ENCODE results near the gene FAM168A. TPM values are rescaled to one million over a fixed set of nuclear protein-coding genes. Genes with fewer than 3 reads are reported as not detected.

Gene FAM168A
- polyA plus RNA-seq, 1 donor (not counting 4 experiments of a cell fraction or from before 2014, with no cell fraction given) = 11.8 TPM

GRCh38 chr11:73641668-73642067, 43.8 kb upstream of the FAM168A start:
- dilution Hi-C loops (cut with MboI; ENCODE audit: extremely low pct_ligation_motif_present, low sequenced_read_pairs) = no loop called here
- FAIRE-seq = no peak

GRCh38 chr11:73640592-73640991, 42.7 kb upstream of the FAM168A start:
- H2AFZ ChIP-seq (ENCODE audit: control insufficient read depth, low read length) = no peak overlapping the region
- TF ChIP-seq, protein P1, sequence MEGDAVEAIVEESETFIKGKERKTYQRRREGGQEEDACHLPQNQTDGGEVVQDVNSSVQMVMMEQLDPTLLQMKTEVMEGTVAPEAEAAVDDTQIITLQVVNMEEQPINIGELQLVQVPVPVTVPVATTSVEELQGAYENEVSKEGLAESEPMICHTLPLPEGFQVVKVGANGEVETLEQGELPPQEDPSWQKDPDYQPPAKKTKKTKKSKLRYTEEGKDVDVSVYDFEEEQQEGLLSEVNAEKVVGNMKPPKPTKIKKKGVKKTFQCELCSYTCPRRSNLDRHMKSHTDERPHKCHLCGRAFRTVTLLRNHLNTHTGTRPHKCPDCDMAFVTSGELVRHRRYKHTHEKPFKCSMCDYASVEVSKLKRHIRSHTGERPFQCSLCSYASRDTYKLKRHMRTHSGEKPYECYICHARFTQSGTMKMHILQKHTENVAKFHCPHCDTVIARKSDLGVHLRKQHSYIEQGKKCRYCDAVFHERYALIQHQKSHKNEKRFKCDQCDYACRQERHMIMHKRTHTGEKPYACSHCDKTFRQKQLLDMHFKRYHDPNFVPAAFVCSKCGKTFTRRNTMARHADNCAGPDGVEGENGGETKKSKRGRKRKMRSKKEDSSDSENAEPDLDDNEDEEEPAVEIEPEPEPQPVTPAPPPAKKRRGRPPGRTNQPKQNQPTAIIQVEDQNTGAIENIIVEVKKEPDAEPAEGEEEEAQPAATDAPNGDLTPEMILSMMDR (optimal IDR thresholded peaks at IDR 0.05 in 1 of 3, IDR thresholded peaks at IDR 0.05 in 1 of 3, conservative IDR thresholded peaks at IDR 0.05 in 1 of 3; ENCODE audit: extremely low read depth in 1 of 3, insufficient read depth in 2 of 3, low read length in 3 of 3) = no peak
- TF ChIP-seq EZH2 (IDR thresholded peaks at IDR 0.05; ENCODE audit: low read length) = no peak
- H3K4me1 ChIP-seq (ENCODE audit: control insufficient read depth, extremely low read depth, insufficient read depth, low read length) = no peaks in the 10 kb centered on the region
- H3K4me3 ChIP-seq (ENCODE audit: control insufficient read depth in 2 of 3, extremely low read depth in 1 of 3, insufficient read depth in 2 of 3, low read depth in 1 of 3, low read length in 3 of 3) = no peak overlapping the region
- FAIRE-seq = no peak
- H3K27ac ChIP-seq (ENCODE audit: control insufficient read depth, insufficient read depth, low read length) = no peak overlapping the region
- no peaks in the 10 kb centered on the region for H4K20me1 ChIP-seq (ENCODE audit: control insufficient read depth, extremely low read depth, insufficient read depth, low read length)
- no peaks in the 10 kb centered on the region for H3K36me3 ChIP-seq (ENCODE audit: control insufficient read depth in 2 of 2, extremely low read depth in 1 of 2, insufficient read depth in 2 of 2, low read length in 2 of 2)
- H3K79me2 ChIP-seq (ENCODE audit: control insufficient read depth, insufficient read depth, low read length) = no peaks in the 10 kb centered on the region
- H3K4me2 ChIP-seq (ENCODE audit: control insufficient read depth, extremely low read depth, insufficient read depth, low read depth, low read length) = no peak overlapping the region
- no peak overlapping the region for H3K9ac ChIP-seq (ENCODE audit: control insufficient read depth, extremely low read depth, insufficient read depth, low read length)
- no peak for DNase-seq (ENCODE audit: low read depth, low spot score)
- peaks cover 5% of the 10 kb centered on the region for H3K27me3 ChIP-seq (ENCODE audit: control insufficient read depth, extremely low read depth, insufficient read depth, low read length)
- dilution Hi-C loops (cut with MboI; ENCODE audit: extremely low pct_ligation_motif_present, low sequenced_read_pairs) = no loop called here
- no peaks in the 10 kb centered on the region for H3K9me3 ChIP-seq (ENCODE audit: control insufficient read depth, low read depth, low read length)
- H3K9me1 ChIP-seq (ENCODE audit: control insufficient read depth, extremely low read depth, insufficient read depth, low read length) = no peaks in the 10 kb centered on the region

More at GRCh38 chr11:73641668-73642067, 43.8 kb upstream of the FAM168A start:
- H3K9ac ChIP-seq (ENCODE audit: control insufficient read depth, extremely low read depth, insufficient read depth, low read length) = no peak overlapping the region
- peaks cover 3% of the 10 kb centered on the region for H3K4me1 ChIP-seq (ENCODE audit: control insufficient read depth, extremely low read depth, insufficient read depth, low read length)
- H4K20me1 ChIP-seq (ENCODE audit: control insufficient read depth, extremely low read depth, insufficient read depth, low read length) = no peaks in the 10 kb centered on the region
- H3K27ac ChIP-seq (ENCODE audit: control insufficient read depth, insufficient read depth, low read length) = no peak overlapping the region
- peaks cover 16% of the 10 kb centered on the region for H3K27me3 ChIP-seq (ENCODE audit: control insufficient read depth, extremely low read depth, insufficient read depth, low read length)
- no peak for DNase-seq (ENCODE audit: low read depth, low spot score)
- H3K36me3 ChIP-seq (ENCODE audit: control insufficient read depth in 2 of 2, extremely low read depth in 1 of 2, insufficient read depth in 2 of 2, low read length in 2 of 2) = no peaks in the 10 kb centered on the region
- H2AFZ ChIP-seq (ENCODE audit: control insufficient read depth, low read length) = no peak overlapping the region
- no peak overlapping the region for H3K4me2 ChIP-seq (ENCODE audit: control insufficient read depth, extremely low read depth, insufficient read depth, low read depth, low read length)
- no peaks in the 10 kb centered on the region for H3K79me2 ChIP-seq (ENCODE audit: control insufficient read depth, insufficient read depth, low read length)
- TF ChIP-seq, protein P1 (optimal IDR thresholded peaks at IDR 0.05 in 1 of 3, IDR thresholded peaks at IDR 0.05 in 1 of 3, conservative IDR thresholded peaks at IDR 0.05 in 1 of 3; ENCODE audit: extremely low read depth in 1 of 3, insufficient read depth in 2 of 3, low read length in 3 of 3) = no peak
- no peak for TF ChIP-seq EZH2 (IDR thresholded peaks at IDR 0.05; ENCODE audit: low read length)
- H3K9me3 ChIP-seq (ENCODE audit: control insufficient read depth, low read depth, low read length) = no peaks in the 10 kb centered on the region
- no peaks in the 10 kb centered on the region for H3K9me1 ChIP-seq (ENCODE audit: control insufficient read depth, extremely low read depth, insufficient read depth, low read length)
- no peak overlapping the region for H3K4me3 ChIP-seq (ENCODE audit: control insufficient read depth in 2 of 3, extremely low read depth in 1 of 3, insufficient read depth in 2 of 3, low read depth in 1 of 3, low read length in 3 of 3)

All from keratinocyte (primary cell).